ENCODE results near the gene SECISBP2L. TPM values are rescaled to one million over a fixed set of nuclear protein-coding genes. Genes with fewer than 3 reads are reported as not detected.
A peak's percentile ranks its signal among the peaks of the same experiment; 100 is the strongest.
"Not testable (repeated sequence)": the region's sequence is repeated elsewhere in the genome, so short reads cannot be mapped to it uniquely, and the experiment has no call there.

Gene SECISBP2L
- 40.9 TPM for total RNA-seq
- long read RNA-seq, full-length matches to known transcripts, result 1 of 10 reads
- long read RNA-seq, partial matches to known transcripts, result 6 of 10 reads
- long read RNA-seq, other reads (novel, unspliced or antisense), result 3 of 10 reads

GRCh38 chr15:49046220-49047102, at the start of gene SECISBP2L:
Gene SECISBP2L (minus strand): TSS chr15:49046446. CDS start chr15:49046299, 147 bp downstream.
- DNase-seq (ENCODE audit: low spot score), result peak; percentile 97
- intact Hi-C loops (cut with DNase I), result loop anchor here (2.0 to 5.0 kb wide), 2 partner anchors 108 to 169 kb away; partner anchors contain the start of genes COPS2 and EID1

DNA sequence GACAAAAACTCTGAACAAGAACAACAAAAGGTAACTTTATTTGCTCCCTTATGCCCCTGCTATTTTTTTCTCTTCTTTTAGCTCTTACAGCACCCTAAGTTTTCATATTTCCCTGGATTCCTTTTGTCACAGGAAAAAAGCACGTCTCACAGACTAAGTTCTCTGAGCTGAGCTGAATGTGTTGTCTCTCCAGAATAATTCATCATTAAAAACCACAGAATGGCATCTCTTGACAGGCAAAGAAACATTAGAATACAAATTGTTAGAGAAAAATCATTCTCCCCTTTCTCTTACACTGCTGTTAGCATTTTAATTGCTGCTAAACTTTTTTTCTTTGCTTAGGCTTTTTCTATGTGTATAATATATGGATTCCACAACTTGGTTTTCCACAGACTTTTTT, 48.7 kb upstream of the SECISBP2L start:
- DNase-seq (ENCODE audit: low spot score), result no peak
- intact Hi-C loops (cut with DNase I), result no loop called here

DNA sequence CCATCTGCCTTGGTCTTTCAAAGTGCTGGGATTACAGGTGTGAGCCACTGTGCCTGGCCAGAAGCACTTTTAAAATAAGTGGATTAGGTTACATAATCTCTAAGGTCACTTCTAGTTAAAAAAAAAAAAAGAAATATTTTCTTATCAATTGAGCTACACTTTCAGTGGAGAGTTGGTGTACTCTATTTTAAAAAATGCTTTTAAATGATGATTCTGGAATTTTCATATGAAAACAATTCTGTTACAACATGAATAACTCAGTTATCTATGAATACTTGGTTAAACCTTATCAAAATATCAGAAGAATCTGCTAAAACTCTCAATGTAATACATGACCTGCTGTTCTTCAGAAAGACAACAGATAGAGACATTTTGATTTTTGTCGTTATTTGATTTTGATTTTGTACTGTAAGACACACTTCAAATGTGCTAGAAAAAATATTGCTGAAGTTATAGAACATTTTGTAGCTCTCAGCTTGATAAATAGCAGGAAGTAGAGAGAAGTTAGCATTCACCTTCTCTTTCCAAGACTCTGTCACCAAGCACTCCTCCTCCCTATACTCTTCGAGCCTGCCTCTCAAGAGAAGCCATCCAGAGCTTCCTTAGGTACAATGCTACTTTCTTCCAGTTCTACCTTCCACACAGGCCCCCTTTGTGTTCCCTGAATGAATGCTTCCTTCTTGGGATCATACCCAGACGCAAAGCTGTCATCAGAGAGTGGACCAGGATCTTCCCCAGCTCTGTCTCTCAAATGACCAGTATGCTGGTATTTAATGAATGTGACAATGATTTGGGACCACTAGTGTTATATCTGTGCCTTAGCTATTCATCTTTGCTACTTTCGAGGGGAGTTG, 47.2 kb upstream of the SECISBP2L start:
- intact Hi-C loops (cut with DNase I), result no loop called here

GRCh38 chr15:49088996-49089395, 42.8 kb upstream of the SECISBP2L start:
- intact Hi-C loops (cut with DNase I), result no loop called here
- DNase-seq (ENCODE audit: low spot score), result no peak

More for the DNA sequence above, 47.2 kb upstream of the SECISBP2L start:
- DNase-seq (ENCODE audit: low spot score), result no peak

DNA sequence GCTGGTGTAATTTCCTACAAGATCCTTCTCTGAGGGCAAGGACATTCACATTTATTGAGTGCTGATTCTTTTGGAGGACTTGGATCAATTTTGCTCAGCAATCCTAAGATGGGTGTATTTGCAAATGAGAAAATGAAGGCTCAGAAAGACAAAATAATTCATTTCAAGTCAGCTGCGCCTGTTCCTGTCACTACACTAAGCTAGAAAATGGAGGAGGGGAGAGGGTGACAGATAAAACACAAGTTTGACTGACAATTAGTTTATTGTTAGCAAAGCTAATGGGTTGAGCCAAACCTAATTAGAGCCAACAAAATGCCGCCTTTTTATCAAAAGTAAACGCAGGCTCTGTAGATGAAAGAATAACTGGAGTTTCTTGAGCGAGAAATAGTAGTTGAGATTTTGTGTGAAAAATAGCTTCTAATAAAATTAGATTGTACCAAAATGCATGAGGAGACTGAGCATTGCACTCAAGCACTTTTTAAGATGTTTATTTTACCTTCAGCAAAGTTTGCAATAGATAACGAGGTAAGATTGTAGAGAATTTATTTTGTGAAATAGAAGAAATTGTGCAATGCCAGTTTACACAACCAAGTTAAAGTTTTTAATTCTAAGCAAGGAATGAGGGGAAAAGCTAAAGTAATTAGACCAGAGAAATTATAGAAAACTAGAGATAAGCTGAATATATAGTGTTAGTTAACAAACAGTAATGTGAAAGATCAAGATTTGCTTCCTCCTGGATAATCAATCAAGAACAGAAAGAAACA, 39.6 kb upstream of the SECISBP2L start:
- DNase-seq (ENCODE audit: low spot score), result no peak
- intact Hi-C loops (cut with DNase I), result no loop called here

DNA sequence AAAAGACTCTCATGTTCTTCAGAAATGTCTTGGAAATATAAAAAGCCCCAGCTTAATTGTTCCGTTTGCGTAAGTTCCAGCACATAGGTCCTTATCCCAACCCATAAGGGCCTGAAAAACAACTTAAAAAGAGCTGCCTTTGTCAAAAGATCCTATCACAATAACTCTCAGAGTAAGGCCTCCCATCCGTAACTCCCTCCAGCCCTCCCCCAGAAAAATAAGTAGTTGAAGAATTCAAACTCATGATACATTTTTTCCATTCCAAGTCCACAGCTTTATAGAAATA, 38.0 kb upstream of the SECISBP2L start:
- intact Hi-C loops (cut with DNase I), result no loop called here

GRCh38 chr15:49083401-49084284, 37.4 kb upstream of the SECISBP2L start:
- intact Hi-C loops (cut with DNase I), result no loop called here
- DNase-seq (ENCODE audit: low spot score), result no peak

More for the DNA sequence above, 38.0 kb upstream of the SECISBP2L start:
- no peak for DNase-seq (ENCODE audit: low spot score)

GRCh38 chr15:49082960-49083359, 36.7 kb upstream of the SECISBP2L start:
- no peak for DNase-seq (ENCODE audit: low spot score)
- intact Hi-C loops (cut with DNase I), result no loop called here

DNA sequence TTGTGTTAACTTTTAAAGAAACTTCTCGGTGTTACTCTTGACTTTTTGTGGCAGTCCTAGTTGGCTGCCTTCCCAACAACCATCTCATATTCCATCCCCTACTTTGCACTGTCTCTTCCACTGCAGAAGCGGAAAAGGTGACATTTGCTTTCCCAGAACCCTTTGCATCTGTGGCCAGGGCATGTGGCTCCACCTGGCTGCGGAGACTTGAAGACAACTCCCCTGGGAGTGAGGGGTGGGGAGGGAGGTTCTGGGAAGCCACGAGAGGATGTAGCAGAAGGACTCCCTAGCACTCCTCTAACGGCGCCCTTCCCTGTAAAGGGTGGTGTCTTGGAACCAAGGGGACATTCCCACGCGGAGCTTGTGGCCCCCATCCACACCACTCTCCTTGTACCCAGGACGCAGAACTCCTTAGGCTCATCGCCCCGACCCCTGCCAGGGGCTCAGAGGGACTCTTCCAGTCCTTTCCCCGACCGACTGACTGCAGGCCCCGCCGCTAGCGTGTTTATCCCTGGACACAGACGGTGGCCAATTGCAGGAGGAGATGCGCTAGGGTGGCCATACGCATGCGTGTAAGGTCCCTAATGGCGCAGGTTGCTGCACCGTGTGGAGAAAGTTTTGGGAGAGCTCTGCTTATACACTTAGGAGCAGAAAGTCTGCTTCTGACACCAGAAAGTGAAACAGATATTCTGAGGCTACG, 33.2 kb upstream of the SECISBP2L start:
- intact Hi-C loops (cut with DNase I), result no loop called here
- DNase-seq (ENCODE audit: low spot score), result no peak

DNA sequence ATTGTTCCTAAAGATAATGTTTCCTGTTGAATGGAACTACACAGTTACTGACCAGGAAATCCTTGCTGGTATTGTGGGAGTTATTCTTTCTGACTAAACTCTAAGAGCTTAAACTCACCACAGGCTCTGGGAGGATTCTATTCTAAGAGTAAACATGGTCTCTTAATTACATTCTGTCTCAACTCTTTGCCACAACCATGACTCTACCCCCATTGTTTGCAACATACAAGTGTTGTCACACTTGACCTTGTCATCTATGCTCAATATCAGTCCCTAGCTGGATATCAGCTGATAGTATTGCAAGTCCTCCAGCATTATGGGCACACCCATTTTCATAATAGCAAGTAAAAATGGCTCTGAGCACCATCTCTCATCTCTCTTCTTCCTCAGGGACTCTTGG, 29.6 kb upstream of the SECISBP2L start:
- no peak for DNase-seq (ENCODE audit: low spot score)
- intact Hi-C loops (cut with DNase I), result no loop called here

GRCh38 chr15:49074589-49075287, 28.5 kb upstream of the SECISBP2L start:
- DNase-seq (ENCODE audit: low spot score); intact Hi-C loops (cut with DNase I): not testable (repeated sequence)

DNA sequence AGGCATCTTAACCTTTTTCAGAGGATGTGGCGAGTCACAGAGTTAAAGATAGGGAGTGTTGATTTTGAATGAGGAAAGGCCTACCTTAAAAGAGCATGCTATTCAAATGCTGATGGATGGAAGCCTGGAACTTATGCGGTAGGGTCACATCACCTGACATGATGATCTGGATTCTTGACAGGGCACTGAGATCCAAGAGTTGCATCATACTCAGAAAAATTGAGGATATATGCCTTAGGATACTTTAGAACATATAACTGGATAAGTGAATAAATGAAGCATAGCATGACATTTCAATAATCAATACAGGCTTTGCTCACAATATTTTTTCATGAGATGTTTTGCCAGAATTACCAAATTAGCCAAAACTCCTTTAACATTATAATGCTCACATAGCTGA, 20.1 kb upstream of the SECISBP2L start:
- intact Hi-C loops (cut with DNase I), result no loop called here
- no peak for DNase-seq (ENCODE audit: low spot score)

DNA sequence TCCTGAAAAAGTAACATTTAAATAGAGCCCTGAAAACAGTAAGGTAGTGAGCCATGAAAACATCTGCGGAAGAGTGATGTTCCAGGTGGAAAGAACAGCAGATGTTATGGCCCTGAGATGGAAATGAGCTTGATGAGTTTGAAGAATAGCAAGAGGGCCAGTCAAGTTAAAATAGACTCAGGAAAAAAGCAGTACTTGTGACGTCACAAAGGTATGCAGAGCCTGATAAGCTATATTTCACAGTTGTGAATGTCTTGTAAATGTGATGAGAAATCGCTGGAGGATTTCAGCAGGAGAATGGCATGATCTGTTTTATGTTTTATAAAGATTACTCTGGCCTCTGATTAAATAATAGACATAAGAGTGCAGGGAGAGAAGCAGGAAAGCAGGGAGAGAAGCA, 18.6 kb upstream of the SECISBP2L start:
- no peak for DNase-seq (ENCODE audit: low spot score)
- intact Hi-C loops (cut with DNase I), result no loop called here

DNA sequence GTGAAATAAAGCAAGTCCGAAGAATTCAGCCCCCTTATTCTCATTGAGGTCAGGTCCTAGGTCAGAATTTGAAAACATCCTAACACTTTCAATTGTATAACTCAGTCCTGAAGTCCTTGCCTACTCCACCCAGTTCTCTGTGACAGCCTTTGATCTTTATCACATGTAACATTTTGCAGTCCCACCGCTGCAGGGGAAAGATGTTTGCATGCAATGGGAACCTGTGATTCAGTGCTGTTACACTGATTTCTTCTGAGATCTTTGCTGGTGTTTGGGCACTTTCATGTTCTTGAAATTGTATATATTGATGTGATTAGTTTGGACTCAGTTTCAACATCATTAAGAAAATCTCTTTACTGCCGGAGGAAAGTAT, 18.0 kb upstream of the SECISBP2L start:
- no peak for DNase-seq (ENCODE audit: low spot score)
- intact Hi-C loops (cut with DNase I), result no loop called here

GRCh38 chr15:49063402-49064280, 17.4 kb upstream of the SECISBP2L start:
- intact Hi-C loops (cut with DNase I), result no loop called here
- no peak for DNase-seq (ENCODE audit: low spot score)

DNA sequence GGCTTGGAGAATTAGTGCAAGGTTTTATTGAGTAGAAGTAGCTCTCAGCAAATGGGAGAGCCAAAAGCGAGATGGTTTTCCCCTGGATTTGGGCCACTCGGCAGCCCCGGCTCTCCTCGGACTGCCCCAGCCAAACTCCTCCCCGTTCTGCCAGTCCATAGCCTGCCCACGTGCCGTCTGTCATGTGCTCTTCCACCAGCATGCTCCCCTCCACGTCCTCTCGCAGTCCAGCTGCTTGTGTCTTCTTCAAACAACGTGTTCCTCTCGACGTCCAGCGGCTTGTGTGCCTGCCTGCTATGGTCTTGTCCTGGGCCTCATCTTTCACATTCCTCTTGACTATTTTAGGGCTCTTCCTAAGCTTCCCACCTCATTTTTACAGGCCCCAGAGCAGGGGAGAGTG, 16.7 kb upstream of the SECISBP2L start:
- intact Hi-C loops (cut with DNase I), result no loop called here
- no peak for DNase-seq (ENCODE audit: low spot score)
